NCI-H748 treated with DMSO at 0.1 percent for 48 hours (cell line): ENCODE results near the gene RAB40B.

Source experiments
- DNase-seq: peaks from one replicate; lab custom pipeline; 2025; lab: John Stamatoyannopoulos, UW

RAB40B gene

GRCh38 chr17:82716203-82717010, 17.9 kb upstream of the RAB40B start, which contains the start of gene FN3KRP:
TSS of gene FN3KRP (plus strand) at chr17:82716706. CDS start at chr17:82716756, 50 bp downstream.
- peak; percentile 84 for DNase-seq

GRCh38 chr17:82713071-82713723, 14.7 kb upstream of the RAB40B start:
- DNase-seq = no peak

GRCh38 chr17:82710499-82711232, 12.2 kb upstream of the RAB40B start:
- DNase-seq = no peak

GRCh38 chr17:82709676-82710498, 11.4 kb upstream of the RAB40B start:
- no peak for DNase-seq

GRCh38 chr17:82709024-82709675, 10.7 kb upstream of the RAB40B start:
- no peak for DNase-seq

GRCh38 chr17:82705756-82706155, 7.3 kb upstream of the RAB40B start:
- DNase-seq = no peak

GRCh38 chr17:82704886-82705285, 6.4 kb upstream of the RAB40B start:
- DNase-seq = no peak

GRCh38 chr17:82703935-82704865, 5.7 kb upstream of the RAB40B start:
- DNase-seq = no peak

GRCh38 chr17:82703036-82703745, 4.7 kb upstream of the RAB40B start:
- no peak for DNase-seq

- DNase-seq = no peak
Observed at GRCh38 chr17:82702231-82702927, 3.9 kb upstream of the RAB40B start.

GRCh38 chr17:82699551-82699950, 1.1 kb upstream of the RAB40B start:
- DNase-seq = no peak

- DNase-seq = no peak
Observed at GRCh38 chr17:82698974-82699442, 510 bp upstream of the RAB40B start.

- no peak for DNase-seq
Observed at GRCh38 chr17:82697808-82698064, 762 bp downstream of the RAB40B start.

GRCh38 chr17:82696916-82697807, 1.3 kb downstream of the RAB40B start:
- no peak for DNase-seq

- DNase-seq = no peak
Observed at GRCh38 chr17:82696259-82696658, 2.2 kb downstream of the RAB40B start.

- no peak for DNase-seq
Observed at GRCh38 chr17:82694647-82695046, 3.9 kb downstream of the RAB40B start.

GRCh38 chr17:82693168-82693867, 5.2 kb downstream of the RAB40B start:
- no peak for DNase-seq
